HEK293T (cell line): ENCODE results near the gene SUSD1.

ENCODE experiments used
- ARNT ChIP-seq: fragments of 450-650 bp; IDR thresholded peaks from 2 replicates; pipeline ENCODE4 v1.6.1; 2017; ENCODE audit warnings: mild to moderate bottlenecking
- BHLHE40 ChIP-seq: fragments of 450-650 bp; IDR thresholded peaks from 2 replicates; pipeline ENCODE4 v1.6.1; 2016; ENCODE audit warnings: mild to moderate bottlenecking, moderate library complexity, borderline replicate concordance
- ELF4 ChIP-seq: fragments of 450-650 bp; IDR thresholded peaks from 2 replicates; pipeline ENCODE4 v1.6.1; 2017; ENCODE audit warnings: antibody characterized with exemption
- FOXK2 ChIP-seq: fragments of 450-650 bp; IDR thresholded peaks from 2 replicates; pipeline ENCODE4 v1.6.1; 2016; ENCODE audit warnings: mild to moderate bottlenecking
- FOXM1 ChIP-seq: fragments of 450-650 bp; IDR thresholded peaks from 2 replicates; pipeline ENCODE4 v1.6.1; 2017; ENCODE audit warnings: mild to moderate bottlenecking, borderline replicate concordance
- HDGF ChIP-seq: fragments of 450-650 bp; IDR thresholded peaks from 2 replicates; pipeline ENCODE4 v1.6.1; 2017; ENCODE audit warnings: antibody characterized with exemption, borderline replicate concordance
- LEF1 ChIP-seq: fragments of 450-650 bp; IDR thresholded peaks from 2 replicates; pipeline ENCODE4 v1.6.1; 2017; ENCODE audit warnings: mild to moderate bottlenecking, borderline replicate concordance
- SUZ12 ChIP-seq: fragments of 450-650 bp; IDR thresholded peaks from 2 replicates; pipeline ENCODE4 v1.6.1; 2016; ENCODE audit warnings: mild to moderate bottlenecking
- ZNF384 ChIP-seq: fragments of 450-650 bp; IDR thresholded peaks from 2 replicates; pipeline ENCODE4 v1.6.1; 2016

DNA sequence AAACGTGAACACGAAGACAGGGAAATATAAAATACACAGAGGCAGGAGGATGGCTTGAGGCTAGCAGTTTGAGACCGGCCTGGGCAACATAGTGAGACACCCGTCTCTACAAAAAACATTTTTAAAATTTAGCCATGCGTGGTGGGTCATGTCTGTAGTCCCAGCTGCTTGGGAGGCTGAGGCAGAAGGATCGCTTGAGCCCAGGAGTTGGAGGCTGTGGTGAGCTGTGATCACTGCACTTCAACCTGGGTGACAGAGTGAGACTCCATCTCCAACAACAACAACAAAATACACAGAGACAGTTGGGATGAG, 55.1 kb downstream of the SUSD1 start:
- TF ChIP-seq ZNF384 (no peak), FOXK2 (no peak), FOXM1 (no peak), LEF1 (no peak), ARNT (no peak), ELF4 (no peak), HDGF (no peak), BHLHE40 (no peak), SUZ12 (no peak)
